ENCODE results near the gene FAM162A. TPM values are rescaled to one million over a fixed set of nuclear protein-coding genes. Genes with fewer than 3 reads are reported as not detected.
A peak's percentile ranks its signal among the peaks of the same experiment; 100 is the strongest.

Gene FAM162A
- total and polyA plus RNA-seq, 4 donors = 16.6 to 160 (median 29.6) TPM

DNA sequence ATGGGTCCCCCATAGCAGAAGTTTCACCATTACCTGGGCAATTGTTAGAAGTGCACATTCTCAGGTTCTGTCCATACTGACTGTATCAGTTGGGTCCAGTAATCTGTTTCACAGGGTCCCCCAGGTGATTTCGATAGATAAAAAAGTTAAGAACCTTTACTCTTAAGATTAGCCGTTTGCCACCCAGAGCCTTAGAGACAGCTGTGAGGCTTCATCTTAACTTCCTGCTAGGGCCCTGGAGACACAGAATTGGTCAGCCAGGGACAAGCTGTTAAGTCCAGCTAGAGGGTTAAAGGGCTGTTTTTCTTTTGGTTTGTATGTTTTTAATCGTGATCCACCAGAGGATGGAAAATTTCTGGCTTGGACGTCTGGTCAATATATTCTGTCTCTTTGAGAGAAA is 6.7 kb downstream of the FAM162A start:
- TF ChIP-seq RAD21 (IDR thresholded peaks at IDR 0.05) (no peak), SP1 (IDR thresholded peaks at IDR 0.05) (peak; percentile 14), RXRA (IDR thresholded peaks at IDR 0.05) (peak in 1 of 2 donors; percentile 4), HNF4A (conservative IDR thresholded peaks at IDR 0.05) (peak; percentile 38 to 60)
- Histone ChIP-seq H3K9ac (ENCODE audit: low read depth in 1 of 2, low read length in 2 of 2) (no peak overlapping the region), H3K27me3 (ENCODE audit: control insufficient read depth in 4 of 4, insufficient read depth in 4 of 4, low read length in 3 of 4) (no peaks in the 10 kb centered on the region), H3K27ac (ENCODE audit: low read depth in 1 of 2, low read length in 2 of 2) (peak overlapping the region; percentile 13 to 52), H3K4me1 (ENCODE audit: control insufficient read depth in 4 of 4, insufficient read depth in 4 of 4, low read length in 3 of 4) (peaks cover 8 to 54% (median 43%) of the 10 kb centered on the region in 4 donors), H3K36me3 (ENCODE audit: control insufficient read depth in 4 of 4, insufficient read depth in 3 of 4, low read depth in 1 of 4, low read length in 3 of 4) (no peaks in the 10 kb centered on the region), H3K9me3 (ENCODE audit: control insufficient read depth in 4 of 4, low read length in 3 of 4) (no peaks in the 10 kb centered on the region), H3K4me3 (ENCODE audit: low read depth in 1 of 3, low read length in 3 of 3) (no peak overlapping the region)
- no peak for DNase-seq (ENCODE audit: low spot score)
- 38% methylated on average over 4 of the region's 4 CpGs for WGBS

- H3K36me3 ChIP-seq (ENCODE audit: control insufficient read depth in 4 of 4, insufficient read depth in 3 of 4, low read depth in 1 of 4, low read length in 3 of 4) = no peaks in the 10 kb centered on the region
- peak overlapping the region in 1 of 2 donors; percentile 8 for H3K27ac ChIP-seq (ENCODE audit: low read depth in 1 of 2, low read length in 2 of 2)
- 33% methylated on average over 2 of the region's 2 CpGs for WGBS
- H3K9ac ChIP-seq (ENCODE audit: low read depth in 1 of 2, low read length in 2 of 2) = peak overlapping the region in 1 of 2 donors; percentile 1
- H3K27me3 ChIP-seq (ENCODE audit: control insufficient read depth in 4 of 4, insufficient read depth in 4 of 4, low read length in 3 of 4) = no peaks in the 10 kb centered on the region
- no peak for DNase-seq (ENCODE audit: low spot score)
- peaks cover 6 to 45% (median 40%) of the 10 kb centered on the region in 4 donors for H3K4me1 ChIP-seq (ENCODE audit: control insufficient read depth in 4 of 4, insufficient read depth in 4 of 4, low read length in 3 of 4)
- TF ChIP-seq HNF4A (conservative IDR thresholded peaks at IDR 0.05) (peak; percentile 90 to 93), EGR1 (IDR thresholded peaks at IDR 0.05; ENCODE audit: low read depth in 2 of 2) (peak in 1 of 2 donors; percentile 16), FOXA1 (IDR thresholded peaks at IDR 0.05) (no peak), TAF1 (conservative IDR thresholded peaks at IDR 0.05) (no peak), GABPA (IDR thresholded peaks at IDR 0.05 in 1 of 2, conservative IDR thresholded peaks at IDR 0.05 in 1 of 2) (no peak), SP1 (IDR thresholded peaks at IDR 0.05) (peak; percentile 62), YY1 (IDR thresholded peaks at IDR 0.05) (peak; percentile 40), ATF3 (IDR thresholded peaks at IDR 0.05) (no peak), RAD21 (IDR thresholded peaks at IDR 0.05) (peak; percentile 33 to 59), RXRA (IDR thresholded peaks at IDR 0.05) (peak; percentile 65 to 76), MAX (IDR thresholded peaks at IDR 0.05) (peak; percentile 51), FOXA2 (IDR thresholded peaks at IDR 0.05) (no peak), NR2F2 (IDR thresholded peaks at IDR 0.05) (no peak), HNF4G (IDR thresholded peaks at IDR 0.05) (peak; percentile 81), JUND (IDR thresholded peaks at IDR 0.05) (peak in 1 of 2 donors; percentile 82)
- TF ChIP-seq, protein P1, sequence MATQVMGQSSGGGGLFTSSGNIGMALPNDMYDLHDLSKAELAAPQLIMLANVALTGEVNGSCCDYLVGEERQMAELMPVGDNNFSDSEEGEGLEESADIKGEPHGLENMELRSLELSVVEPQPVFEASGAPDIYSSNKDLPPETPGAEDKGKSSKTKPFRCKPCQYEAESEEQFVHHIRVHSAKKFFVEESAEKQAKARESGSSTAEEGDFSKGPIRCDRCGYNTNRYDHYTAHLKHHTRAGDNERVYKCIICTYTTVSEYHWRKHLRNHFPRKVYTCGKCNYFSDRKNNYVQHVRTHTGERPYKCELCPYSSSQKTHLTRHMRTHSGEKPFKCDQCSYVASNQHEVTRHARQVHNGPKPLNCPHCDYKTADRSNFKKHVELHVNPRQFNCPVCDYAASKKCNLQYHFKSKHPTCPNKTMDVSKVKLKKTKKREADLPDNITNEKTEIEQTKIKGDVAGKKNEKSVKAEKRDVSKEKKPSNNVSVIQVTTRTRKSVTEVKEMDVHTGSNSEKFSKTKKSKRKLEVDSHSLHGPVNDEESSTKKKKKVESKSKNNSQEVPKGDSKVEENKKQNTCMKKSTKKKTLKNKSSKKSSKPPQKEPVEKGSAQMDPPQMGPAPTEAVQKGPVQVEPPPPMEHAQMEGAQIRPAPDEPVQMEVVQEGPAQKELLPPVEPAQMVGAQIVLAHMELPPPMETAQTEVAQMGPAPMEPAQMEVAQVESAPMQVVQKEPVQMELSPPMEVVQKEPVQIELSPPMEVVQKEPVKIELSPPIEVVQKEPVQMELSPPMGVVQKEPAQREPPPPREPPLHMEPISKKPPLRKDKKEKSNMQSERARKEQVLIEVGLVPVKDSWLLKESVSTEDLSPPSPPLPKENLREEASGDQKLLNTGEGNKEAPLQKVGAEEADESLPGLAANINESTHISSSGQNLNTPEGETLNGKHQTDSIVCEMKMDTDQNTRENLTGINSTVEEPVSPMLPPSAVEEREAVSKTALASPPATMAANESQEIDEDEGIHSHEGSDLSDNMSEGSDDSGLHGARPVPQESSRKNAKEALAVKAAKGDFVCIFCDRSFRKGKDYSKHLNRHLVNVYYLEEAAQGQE (IDR thresholded peaks at IDR 0.05) = no peak
- TF ChIP-seq, protein P2, sequence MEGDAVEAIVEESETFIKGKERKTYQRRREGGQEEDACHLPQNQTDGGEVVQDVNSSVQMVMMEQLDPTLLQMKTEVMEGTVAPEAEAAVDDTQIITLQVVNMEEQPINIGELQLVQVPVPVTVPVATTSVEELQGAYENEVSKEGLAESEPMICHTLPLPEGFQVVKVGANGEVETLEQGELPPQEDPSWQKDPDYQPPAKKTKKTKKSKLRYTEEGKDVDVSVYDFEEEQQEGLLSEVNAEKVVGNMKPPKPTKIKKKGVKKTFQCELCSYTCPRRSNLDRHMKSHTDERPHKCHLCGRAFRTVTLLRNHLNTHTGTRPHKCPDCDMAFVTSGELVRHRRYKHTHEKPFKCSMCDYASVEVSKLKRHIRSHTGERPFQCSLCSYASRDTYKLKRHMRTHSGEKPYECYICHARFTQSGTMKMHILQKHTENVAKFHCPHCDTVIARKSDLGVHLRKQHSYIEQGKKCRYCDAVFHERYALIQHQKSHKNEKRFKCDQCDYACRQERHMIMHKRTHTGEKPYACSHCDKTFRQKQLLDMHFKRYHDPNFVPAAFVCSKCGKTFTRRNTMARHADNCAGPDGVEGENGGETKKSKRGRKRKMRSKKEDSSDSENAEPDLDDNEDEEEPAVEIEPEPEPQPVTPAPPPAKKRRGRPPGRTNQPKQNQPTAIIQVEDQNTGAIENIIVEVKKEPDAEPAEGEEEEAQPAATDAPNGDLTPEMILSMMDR (IDR thresholded peaks at IDR 0.05; ENCODE audit: low read depth, low read length, missing input control) = no peak
- TF ChIP-seq, protein P3, sequence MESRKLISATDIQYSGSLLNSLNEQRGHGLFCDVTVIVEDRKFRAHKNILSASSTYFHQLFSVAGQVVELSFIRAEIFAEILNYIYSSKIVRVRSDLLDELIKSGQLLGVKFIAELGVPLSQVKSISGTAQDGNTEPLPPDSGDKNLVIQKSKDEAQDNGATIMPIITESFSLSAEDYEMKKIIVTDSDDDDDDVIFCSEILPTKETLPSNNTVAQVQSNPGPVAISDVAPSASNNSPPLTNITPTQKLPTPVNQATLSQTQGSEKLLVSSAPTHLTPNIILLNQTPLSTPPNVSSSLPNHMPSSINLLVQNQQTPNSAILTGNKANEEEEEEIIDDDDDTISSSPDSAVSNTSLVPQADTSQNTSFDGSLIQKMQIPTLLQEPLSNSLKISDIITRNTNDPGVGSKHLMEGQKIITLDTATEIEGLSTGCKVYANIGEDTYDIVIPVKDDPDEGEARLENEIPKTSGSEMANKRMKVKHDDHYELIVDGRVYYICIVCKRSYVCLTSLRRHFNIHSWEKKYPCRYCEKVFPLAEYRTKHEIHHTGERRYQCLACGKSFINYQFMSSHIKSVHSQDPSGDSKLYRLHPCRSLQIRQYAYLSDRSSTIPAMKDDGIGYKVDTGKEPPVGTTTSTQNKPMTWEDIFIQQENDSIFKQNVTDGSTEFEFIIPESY (IDR thresholded peaks at IDR 0.05) = peak; percentile 46
- no peak overlapping the region for H3K4me3 ChIP-seq (ENCODE audit: low read depth in 1 of 3, low read length in 3 of 3)
- no peaks in the 10 kb centered on the region for H3K9me3 ChIP-seq (ENCODE audit: control insufficient read depth in 4 of 4, low read length in 3 of 4)
Measured at GRCh38 chr3:122391681-122392446, 7.9 kb downstream of the FAM162A start.

All from liver (tissue), 9 donors.